Limb (tissue), 2 donors: ENCODE measurements around the gene OS9.
A peak's percentile ranks its signal among the peaks of the same experiment; 100 is the strongest.
"Not testable (repeated sequence)": the region's sequence is repeated elsewhere in the genome, so short reads cannot be mapped to it uniquely, and the experiment has no call there.

Experiments
- DNase-seq, 2 donors: peaks; one replicate each; pipeline ENCODE4 v3.0.0-alpha.2; 2016; ENCODE audit errors: extremely low spot score in 2 of 2

The OS9 gene

GRCh38 chr12:57721846-57722608 lies 28.1 kb downstream of the OS9 start:
- not testable (repeated sequence) for DNase-seq

GRCh38 chr12:57722716-57723629 lies 29.0 kb downstream of the OS9 start:
- no peak for DNase-seq

DNA sequence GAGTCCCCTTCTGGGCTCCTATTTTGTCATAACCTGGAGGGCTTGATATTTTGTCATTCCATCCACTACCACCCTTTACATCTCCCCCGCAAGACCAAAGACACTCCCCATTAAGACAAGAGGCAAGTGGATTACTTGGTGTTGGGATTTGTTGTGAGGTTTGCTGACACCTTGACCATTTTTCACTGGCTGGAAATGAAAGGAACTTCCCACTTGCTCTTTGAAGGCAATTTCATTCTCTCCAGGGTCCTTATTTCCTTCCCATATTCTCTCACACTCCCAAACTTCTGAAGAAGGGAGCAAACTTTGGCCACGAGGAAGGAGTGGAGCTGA lies 29.7 kb downstream of the OS9 start:
- no peak for DNase-seq

GRCh38 chr12:57724003-57724935 lies 30.3 kb downstream of the OS9 start:
- no peak for DNase-seq

GRCh38 chr12:57724936-57725740 lies 31.2 kb downstream of the OS9 start:
- DNase-seq = no peak

DNA sequence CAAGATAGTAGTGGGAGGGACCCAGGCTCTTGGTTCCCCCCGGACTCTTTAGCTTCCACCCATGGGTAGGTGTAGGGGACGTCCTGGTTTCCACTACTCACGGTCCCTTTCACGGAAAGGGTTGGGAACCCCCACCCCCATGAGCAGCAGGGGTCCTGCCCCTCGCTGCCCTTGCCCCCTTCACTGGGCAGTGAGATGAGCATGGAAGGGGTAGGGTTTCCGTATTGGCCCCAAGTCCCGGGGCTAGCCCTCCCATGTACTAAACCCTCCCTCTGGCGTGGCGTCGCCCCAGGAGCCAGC lies 31.9 kb downstream of the OS9 start:
- DNase-seq = no peak

- peak; percentile 62 to 81 for DNase-seq
Measured at GRCh38 chr12:57726151-57726883, 32.4 kb downstream of the OS9 start.

- DNase-seq = peak; percentile 10 to 64
Measured at GRCh38 chr12:57726884-57727757, 33.2 kb downstream of the OS9 start.

DNA sequence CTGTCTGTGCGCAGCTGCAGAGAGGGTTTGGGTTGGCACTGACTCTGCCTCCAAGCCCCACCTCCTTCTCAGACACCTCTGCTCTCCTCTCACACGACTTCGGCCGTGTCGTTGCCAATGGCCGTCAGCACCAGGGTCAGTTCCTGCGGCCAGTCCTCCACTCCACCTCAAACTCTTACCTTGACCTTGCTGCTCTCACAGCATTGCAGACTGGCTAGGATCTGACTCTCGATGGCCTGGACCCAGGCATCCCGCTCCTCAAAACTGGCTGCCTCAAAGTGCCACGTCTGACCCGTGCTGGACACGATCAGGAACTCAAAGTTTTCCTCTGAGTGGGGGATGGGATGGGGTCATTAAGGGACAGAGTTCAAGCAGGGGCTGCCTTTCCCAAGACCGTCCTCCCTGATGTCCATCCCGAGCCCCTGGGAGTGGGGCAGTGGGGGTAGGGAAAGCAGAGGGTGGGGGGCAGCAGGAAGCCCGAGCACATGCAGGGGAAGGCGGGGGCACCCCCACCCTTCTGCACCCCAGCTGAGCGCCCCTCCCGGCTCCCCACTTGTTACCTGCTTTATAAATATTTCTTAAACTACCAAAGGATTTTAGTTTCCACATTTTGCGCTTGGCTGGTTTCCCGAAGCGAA lies 33.9 kb downstream of the OS9 start:
- DNase-seq = no peak

DNA sequence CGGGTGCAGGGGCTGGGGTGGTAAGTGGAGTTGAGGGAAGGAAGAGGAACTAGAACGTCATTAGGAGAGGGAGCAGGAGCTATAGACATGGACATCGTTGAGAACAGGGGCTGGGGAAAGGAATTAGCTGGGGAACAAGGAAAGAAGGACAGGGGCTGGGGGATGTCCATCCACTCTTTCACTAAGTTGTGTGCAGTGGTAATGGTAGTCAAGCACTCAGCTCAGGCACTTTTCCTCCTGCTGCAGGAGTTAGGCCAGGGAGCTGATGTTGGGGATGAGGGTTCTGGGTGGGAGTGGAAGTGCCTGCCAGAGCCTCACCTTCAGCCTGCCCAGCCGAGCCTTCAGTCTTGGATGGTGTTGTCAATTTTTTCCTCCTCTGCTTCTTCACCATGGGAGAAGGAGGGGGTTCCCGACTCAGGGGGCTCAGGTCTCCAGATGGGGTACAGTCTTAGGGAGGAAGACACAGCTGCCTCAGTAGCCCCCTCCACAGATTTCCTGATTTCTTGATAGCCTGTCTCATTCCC lies 35.5 kb downstream of the OS9 start:
- DNase-seq = no peak

- peak in 1 of 2 donors; percentile 23 for DNase-seq
Measured at GRCh38 chr12:57730336-57731067, 36.6 kb downstream of the OS9 start.

DNA sequence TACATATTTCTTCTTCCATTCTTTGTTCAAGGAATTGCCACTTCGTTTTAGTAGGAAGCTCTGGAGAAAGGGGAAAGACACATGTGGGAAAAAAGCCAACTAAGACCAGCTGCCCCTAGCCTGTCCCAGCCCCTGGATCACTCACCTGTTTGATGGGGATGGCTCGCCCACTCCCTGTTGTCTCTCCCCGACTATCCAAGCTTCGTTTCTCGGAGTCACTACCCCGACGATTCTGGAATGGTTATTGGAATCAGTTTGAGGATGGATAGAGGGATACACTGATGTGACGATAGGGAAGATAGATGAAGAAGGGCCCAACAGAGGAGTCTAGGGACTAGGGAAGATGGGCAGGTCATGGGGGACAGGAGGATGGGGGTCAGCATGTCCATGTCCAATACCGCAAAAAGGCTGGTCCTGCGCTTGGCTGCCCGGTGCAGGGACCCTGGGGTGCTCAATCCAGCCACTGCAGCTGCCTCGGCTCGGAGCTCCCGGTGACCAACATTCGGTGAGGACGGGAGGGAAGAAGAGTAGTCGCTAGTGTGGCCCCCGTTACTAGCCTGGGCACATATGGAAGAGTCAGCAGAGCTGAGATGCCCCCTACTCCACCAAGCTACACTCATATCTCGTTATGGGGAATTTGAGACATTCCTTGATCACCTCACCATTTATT lies 37.6 kb downstream of the OS9 start:
- DNase-seq = peak in 1 of 2 donors; percentile 18

- DNase-seq = peak in 1 of 2 donors; percentile 18
Measured at GRCh38 chr12:57732270-57732669, 38.3 kb downstream of the OS9 start.

GRCh38 chr12:57732726-57733593 lies 39.0 kb downstream of the OS9 start:
- peak in 1 of 2 donors; percentile 20 for DNase-seq

DNA sequence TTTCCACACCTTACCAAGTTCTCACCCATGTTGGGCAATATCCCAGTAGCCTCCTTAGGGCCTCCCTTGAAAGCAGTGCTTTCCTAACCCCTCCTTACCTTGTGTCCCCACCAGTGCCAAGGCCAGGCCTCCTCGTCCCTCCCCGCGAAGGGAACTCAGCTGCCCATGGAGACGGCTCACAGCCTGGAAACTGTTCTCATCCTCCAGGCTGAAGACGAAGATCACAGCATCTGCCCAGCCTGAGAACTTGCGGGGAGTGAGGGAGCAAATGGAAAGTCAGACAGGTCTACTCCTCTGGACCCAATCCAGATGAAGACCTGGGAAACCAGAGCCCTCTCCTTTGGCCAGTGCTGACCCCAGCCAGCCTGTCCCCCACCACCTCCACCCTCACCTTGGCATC lies 40.0 kb downstream of the OS9 start:
- no peak for DNase-seq

GRCh38 chr12:57734591-57734990 lies 40.7 kb downstream of the OS9 start:
- DNase-seq = no peak
